SK-N-SH treated with all-trans-retinoic acid at 6 μM for 48 hours (cell line): ENCODE data around the gene TYK2.

Experiments
- SNAI2 ChIP-seq: fragments of 250-450 bp; sonication (Bioruptor Pico); IDR thresholded peaks from 2 replicates; pipeline ENCODE4 v1.5.0; 2020; ENCODE audit warnings: mild to moderate bottlenecking, moderate library complexity
- TOX ChIP-seq: fragments of 250-450 bp; sonication (Bioruptor Pico); IDR thresholded peaks from 2 replicates; pipeline ENCODE4 v1.8.0; 2021; ENCODE audit warnings: mild to moderate bottlenecking, moderate library complexity, borderline replicate concordance
- ZFP3 ChIP-seq: fragments of 250-450 bp; sonication (Bioruptor Pico); IDR thresholded peaks from 2 replicates; pipeline ENCODE4 v1.5.0; 2020; ENCODE audit warnings: mild to moderate bottlenecking, moderate library complexity
- ZNF8 ChIP-seq: fragments of 450-650 bp; formaldehyde crosslinking; IDR thresholded peaks from 2 replicates; pipeline ENCODE4 v1.5.0; 2020; ENCODE audit warnings: mild to moderate bottlenecking, moderate library complexity

DNA sequence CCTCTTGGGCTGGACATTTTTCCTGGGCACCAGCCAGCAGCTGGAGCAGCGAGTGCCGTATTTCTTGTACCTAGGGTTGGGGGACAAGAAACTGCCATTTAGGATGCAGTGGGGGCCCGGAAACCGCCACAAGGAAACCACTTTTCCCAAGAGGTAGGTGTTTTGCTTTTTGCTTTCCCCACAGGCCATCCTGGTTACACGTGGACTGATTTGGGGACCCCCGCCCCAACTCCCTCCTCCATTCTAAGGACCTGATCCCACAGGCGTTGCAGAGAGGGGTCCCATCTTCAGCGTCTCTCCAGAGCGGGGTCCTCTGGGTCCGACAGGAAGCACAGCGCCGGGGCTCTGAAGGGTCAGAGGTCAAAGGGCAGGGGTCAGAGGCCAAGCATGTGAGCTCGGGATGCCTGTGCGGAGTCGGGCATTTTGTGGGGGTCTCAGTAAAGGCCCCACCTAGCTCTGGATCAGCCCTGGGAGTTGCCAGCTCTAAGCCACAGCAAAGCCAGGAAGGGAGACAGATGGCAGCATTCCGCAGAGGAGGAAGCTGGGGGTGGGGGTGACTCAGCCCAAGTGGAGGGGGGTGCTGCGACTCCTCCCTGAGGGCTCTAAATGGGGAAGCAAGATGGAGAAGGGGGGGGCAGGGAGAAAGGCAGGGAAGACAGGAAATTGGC is 75.1 kb downstream of the TYK2 start:
- TF ChIP-seq ZNF8 (CRISPR knock-in tag): no peak
- TF ChIP-seq SNAI2 (CRISPR knock-in tag): no peak
- TF ChIP-seq TOX (CRISPR knock-in tag): no peak
- no peak for TF ChIP-seq ZFP3 (CRISPR knock-in tag)
